Epidermal melanocyte (primary cell): ENCODE measurements around the gene CLK2.
"Not testable (repeated sequence)": the region's sequence is repeated elsewhere in the genome, so short reads cannot be mapped to it uniquely, and the experiment has no call there.

Experiments used
- DNase-seq: peaks from one replicate; pipeline ENCODE4 v3.0.0; 2011; ENCODE audit warnings: low spot score; ENCODE audit not compliant: insufficient read length

The CLK2 gene

GRCh38 chr1:155267373-155267772 is 5.9 kb downstream of the CLK2 start:
- DNase-seq = no peak

- no peak for DNase-seq
These were observed 6.8 kb downstream of the CLK2 start for GRCh38 chr1:155266553-155266952.

- no peak for DNase-seq
These were observed 10.2 kb downstream of the CLK2 start for GRCh38 chr1:155263067-155263466.

- DNase-seq = peak; percentile 100
These were observed 11.2 kb downstream of the CLK2 start, which contains the start of gene SCAMP3 for GRCh38 chr1:155261852-155262673. SCAMP3 (minus strand) TSS chr1:155262360; CDS start chr1:155262151, 209 bp downstream.

- no peak for DNase-seq
These were observed 11.8 kb downstream of the CLK2 start for GRCh38 chr1:155261493-155261851.

- no peak for DNase-seq
These were observed 13.0 kb downstream of the CLK2 start for GRCh38 chr1:155260276-155260675.

GRCh38 chr1:155256058-155256852 is 17.0 kb downstream of the CLK2 start:
- DNase-seq = no peak

- peak; percentile 96 for DNase-seq
These were observed 17.9 kb downstream of the CLK2 start, which contains the start of gene ENTREP3 for GRCh38 chr1:155255243-155256007. ENTREP3 (minus strand) TSS chr1:155255483; CDS start chr1:155254877, 606 bp downstream.

GRCh38 chr1:155254714-155255242 is 18.5 kb downstream of the CLK2 start:
- no peak for DNase-seq

GRCh38 chr1:155254228-155254713 is 19.0 kb downstream of the CLK2 start:
- DNase-seq = no peak

- no peak for DNase-seq
These were observed 19.5 kb downstream of the CLK2 start for GRCh38 chr1:155253797-155254196.

- DNase-seq = no peak
These were observed 20.1 kb downstream of the CLK2 start for GRCh38 chr1:155253208-155253607.

GRCh38 chr1:155251566-155251965 is 21.7 kb downstream of the CLK2 start:
- no peak for DNase-seq

GRCh38 chr1:155250633-155251449 is 22.5 kb downstream of the CLK2 start:
- peak; percentile 97 for DNase-seq

- DNase-seq = no peak
These were observed 23.1 kb downstream of the CLK2 start for GRCh38 chr1:155250246-155250632.

GRCh38 chr1:155247667-155248553 is 25.4 kb downstream of the CLK2 start:
- no peak for DNase-seq

GRCh38 chr1:155246796-155247195 is 26.5 kb downstream of the CLK2 start:
- not testable (repeated sequence) for DNase-seq

- DNase-seq = no peak
These were observed 28.2 kb downstream of the CLK2 start for GRCh38 chr1:155245163-155245524.
